Nephron progenitor cell (in vitro differentiated cells): ENCODE data around the gene SLC6A3.

Source experiments
- DNase-seq: peaks from one replicate; pipeline ENCODE4 v3.0.0; 2021
- H3K27ac Mint-ChIP-seq: 2 replicates; pipeline ENCODE4 v1.8.0; 2021; ENCODE audit warnings: mild to moderate bottlenecking, moderate library complexity, mixed read lengths
- H3K27me3 Mint-ChIP-seq: 2 replicates; pipeline ENCODE4 v1.8.0; 2021; ENCODE audit warnings: mild to moderate bottlenecking, low read depth, mixed read lengths; ENCODE audit not compliant: poor library complexity
- H3K36me3 Mint-ChIP-seq: 2 replicates; pipeline ENCODE4 v1.8.0; 2021; ENCODE audit warnings: low read depth, mixed read lengths
- H3K4me1 Mint-ChIP-seq: 2 replicates; pipeline ENCODE4 v1.8.0; 2021; ENCODE audit warnings: mixed read lengths
- H3K4me3 Mint-ChIP-seq: 2 replicates; pipeline ENCODE4 v1.8.0; 2021; ENCODE audit warnings: mild to moderate bottlenecking, moderate library complexity, mixed read lengths
- H3K9me3 Mint-ChIP-seq: 2 replicates; pipeline ENCODE4 v1.8.0; 2021; ENCODE audit warnings: mild to moderate bottlenecking, moderate library complexity, mixed read lengths
- CTCF ChIP-seq: fragments of 200-600 bp; sonication (generic); IDR thresholded peaks from 2 replicates; pipeline ENCODE4 v1.5.0; 2021; ENCODE audit warnings: antibody characterized with exemption

Gene SLC6A3

GRCh38 chr5:1346627-1347440 lies 98.4 kb downstream of the SLC6A3 start:
- peak overlapping the region; percentile 86 for H3K4me3 Mint-ChIP-seq
- peaks cover 10% of the 10 kb centered on the region for H3K36me3 Mint-ChIP-seq
- no peak for TF ChIP-seq CTCF
- no peak for DNase-seq
- H3K4me1 Mint-ChIP-seq, result peaks cover 29% of the 10 kb centered on the region
- H3K27me3 Mint-ChIP-seq, result peaks cover 24% of the 10 kb centered on the region
- no peaks in the 10 kb centered on the region for H3K9me3 Mint-ChIP-seq
- H3K27ac Mint-ChIP-seq, result no peak overlapping the region

DNA sequence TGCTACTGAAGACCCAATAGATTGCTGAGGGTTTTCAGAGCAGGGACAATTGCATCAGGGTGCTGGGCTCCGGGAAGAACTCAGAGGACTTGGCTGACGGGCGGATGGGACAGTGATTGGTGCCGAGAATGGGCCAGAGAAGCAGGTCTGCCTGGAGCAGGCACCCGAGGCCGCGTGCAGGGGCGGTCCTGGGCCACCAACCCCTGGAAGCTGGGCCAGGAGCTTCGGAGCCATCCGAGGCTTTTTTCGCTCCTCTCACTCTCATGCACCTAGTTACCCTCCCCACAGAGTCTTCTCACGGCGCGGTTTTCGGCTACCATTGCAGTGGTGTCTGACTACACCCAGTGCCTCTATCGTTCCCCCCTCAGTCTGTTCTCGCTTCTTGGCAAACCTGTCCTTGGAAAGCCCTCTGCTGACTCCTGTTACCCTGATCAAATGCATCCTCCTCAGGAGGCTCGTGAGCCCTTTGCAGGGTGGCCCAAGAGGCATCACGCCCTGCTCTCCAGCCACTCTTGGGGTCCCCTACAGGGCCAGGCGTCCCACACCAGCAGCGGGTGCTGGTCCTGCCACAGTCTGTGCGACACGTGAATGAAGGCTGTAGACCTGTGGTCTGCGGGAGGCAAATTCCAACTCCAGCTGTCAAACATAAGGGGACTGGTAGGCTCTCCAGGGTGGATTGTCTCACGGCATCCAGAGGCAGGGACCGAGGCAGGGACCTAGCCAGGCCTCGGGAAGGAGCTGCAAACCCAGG lies 99.2 kb downstream of the SLC6A3 start:
- Mint-ChIP-seq H3K27me3 (peaks cover 16% of the 10 kb centered on the region), H3K27ac (peak overlapping the region; percentile 64), H3K4me1 (peaks cover 29% of the 10 kb centered on the region), H3K9me3 (no peaks in the 10 kb centered on the region), H3K4me3 (peak overlapping the region; percentile 86), H3K36me3 (peaks cover 17% of the 10 kb centered on the region)
- TF ChIP-seq CTCF, result no peak
- no peak for DNase-seq

DNA sequence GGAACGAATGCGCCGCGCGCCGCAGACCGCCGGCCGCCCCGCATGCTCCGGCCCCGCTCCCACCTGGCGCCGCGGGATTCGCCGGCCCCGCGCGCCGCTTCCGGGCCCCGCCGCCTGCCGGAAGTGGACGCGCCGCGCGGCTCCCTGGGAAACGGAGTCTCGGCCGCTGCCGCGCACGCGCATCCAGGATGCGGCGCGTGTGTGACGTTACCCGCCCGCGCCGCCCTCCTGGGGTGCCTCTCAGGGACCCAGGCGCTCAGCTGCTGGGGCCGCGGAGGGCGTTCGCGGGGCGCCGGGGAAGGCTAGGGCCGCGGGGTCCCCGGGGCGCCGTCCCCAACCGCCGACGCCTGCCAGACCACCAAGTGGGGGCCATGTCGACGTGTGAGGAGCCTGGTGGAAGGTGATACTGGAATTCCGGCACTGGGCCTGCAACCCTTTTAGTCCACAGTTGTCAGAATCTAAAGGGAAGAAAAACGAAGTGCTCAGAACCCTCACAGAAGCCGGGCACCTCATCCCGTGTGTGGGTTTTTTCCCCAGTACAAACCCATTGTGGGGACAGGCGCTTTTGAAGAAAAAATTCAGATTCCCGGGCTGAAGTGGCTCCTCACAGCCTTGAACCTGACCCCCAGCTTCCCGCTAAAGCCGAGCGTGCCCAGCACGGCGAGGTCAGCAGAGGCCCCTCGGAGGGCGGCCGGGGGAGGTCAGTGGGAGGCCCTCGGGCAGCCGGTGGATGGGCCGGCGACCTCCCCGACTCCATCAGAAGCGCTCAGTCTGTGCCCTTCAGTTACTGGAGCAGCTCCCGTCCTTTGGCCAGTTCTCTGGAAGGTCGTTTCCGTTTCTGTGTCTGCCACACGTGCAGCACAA lies 100.0 kb downstream of the SLC6A3 start, which contains the start of gene CLPTM1L:
CLPTM1L (minus strand) TSS at position 125 of the 864 bp plus-strand sequence. CDS start 258 bp downstream, outside the sequence.
- Mint-ChIP-seq H3K36me3 (peaks cover 21% of the 10 kb centered on the region), H3K9me3 (no peaks in the 10 kb centered on the region), H3K4me1 (peaks cover 29% of the 10 kb centered on the region), H3K27ac (peak within 1 kb of the TSS; percentile 64), H3K27me3 (peaks cover 11% of the 10 kb centered on the region), H3K4me3 (peak within 1 kb of the TSS; percentile 94)
- no peak for TF ChIP-seq CTCF
- DNase-seq, result peak; percentile 87

DNA sequence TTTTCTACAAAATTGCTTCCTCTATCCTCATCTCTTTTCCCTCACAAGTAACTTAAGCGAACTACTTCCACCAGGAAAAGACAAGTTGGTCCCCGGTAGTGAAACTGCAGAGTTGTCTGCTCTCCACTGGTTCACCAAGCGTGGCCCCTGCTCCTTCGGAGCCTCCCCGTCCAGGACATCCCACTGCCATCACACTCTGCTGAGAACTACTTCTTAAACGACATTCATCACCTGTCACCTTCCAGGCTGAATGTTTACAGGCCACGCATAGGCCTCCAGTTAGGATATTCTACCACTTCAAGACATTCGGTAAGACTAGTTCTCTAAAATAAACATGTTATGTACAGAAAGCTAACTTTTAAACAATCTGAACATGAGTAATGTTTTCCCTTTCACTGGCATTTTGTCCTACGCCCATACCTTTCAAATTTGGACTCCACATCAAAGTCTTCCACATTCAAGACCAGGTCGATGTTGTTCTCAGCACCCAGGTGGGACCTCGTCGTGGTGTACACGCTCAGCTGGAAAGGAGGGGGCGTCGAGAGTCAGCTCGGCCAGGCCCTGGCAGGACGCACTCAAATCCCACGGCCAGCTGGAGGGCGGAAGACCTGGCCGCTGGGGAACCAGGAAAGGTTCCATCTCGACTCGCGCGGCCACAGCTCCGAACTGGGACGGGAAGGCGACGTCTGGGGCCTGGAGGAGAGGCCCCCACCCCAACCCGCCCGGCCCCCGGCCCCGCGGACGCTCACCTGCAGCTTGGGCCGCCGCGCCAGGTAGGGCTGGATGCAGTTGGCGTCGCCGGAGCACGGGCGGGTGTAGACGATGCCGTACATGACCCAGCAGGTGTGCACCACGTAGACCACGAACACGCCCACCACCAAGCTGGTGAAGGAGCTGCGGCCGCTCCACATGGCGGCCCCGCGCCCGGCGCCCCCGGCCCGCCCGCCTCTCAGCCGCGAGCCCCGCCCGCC lies 101.0 kb downstream of the SLC6A3 start:
- Mint-ChIP-seq H3K36me3 (peaks cover 24% of the 10 kb centered on the region), H3K27me3 (peaks cover 8% of the 10 kb centered on the region), H3K4me3 (peak overlapping the region; percentile 94), H3K4me1 (peaks cover 29% of the 10 kb centered on the region), H3K9me3 (no peaks in the 10 kb centered on the region), H3K27ac (peak overlapping the region; percentile 59)
- TF ChIP-seq CTCF, result no peak
- DNase-seq, result peak; percentile 25

DNA sequence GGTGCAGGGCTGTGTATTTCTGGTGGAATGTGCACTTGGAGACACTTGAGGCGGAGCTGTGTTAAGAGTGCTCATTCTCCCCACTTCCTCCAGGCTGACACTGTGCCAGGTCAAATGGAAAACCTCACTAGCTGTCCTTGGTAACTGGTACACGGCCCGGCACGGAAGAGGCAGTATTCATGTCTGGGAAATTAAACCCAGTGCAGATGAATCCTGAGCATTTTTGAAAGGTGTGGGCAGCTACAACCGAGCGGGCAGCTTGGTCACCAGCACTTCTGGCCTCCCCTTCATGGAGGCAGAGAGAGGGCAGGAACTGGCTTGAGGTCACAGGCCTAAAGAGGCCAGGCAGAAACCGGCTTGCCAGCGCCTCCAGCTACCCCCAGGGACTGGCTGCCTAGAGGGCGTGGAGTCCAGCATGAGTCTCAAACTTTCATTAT lies 101.9 kb downstream of the SLC6A3 start:
- DNase-seq, result no peak
- Mint-ChIP-seq H3K4me1 (peaks cover 29% of the 10 kb centered on the region), H3K4me3 (peak overlapping the region; percentile 94), H3K27me3 (peaks cover 8% of the 10 kb centered on the region), H3K9me3 (no peaks in the 10 kb centered on the region), H3K27ac (peak overlapping the region; percentile 64), H3K36me3 (peaks cover 24% of the 10 kb centered on the region)
- TF ChIP-seq CTCF, result no peak
